Measurements from ENCODE around the gene DPPA3. TPM values are rescaled to one million over a fixed set of nuclear protein-coding genes. Genes with fewer than 3 reads are reported as not detected.

DPPA3 gene
- total and polyA plus RNA-seq, 2 of the 13 experiments (the other 11 are each of a cell fraction or from before 2014, with no cell fraction given), result not detected

DNA sequence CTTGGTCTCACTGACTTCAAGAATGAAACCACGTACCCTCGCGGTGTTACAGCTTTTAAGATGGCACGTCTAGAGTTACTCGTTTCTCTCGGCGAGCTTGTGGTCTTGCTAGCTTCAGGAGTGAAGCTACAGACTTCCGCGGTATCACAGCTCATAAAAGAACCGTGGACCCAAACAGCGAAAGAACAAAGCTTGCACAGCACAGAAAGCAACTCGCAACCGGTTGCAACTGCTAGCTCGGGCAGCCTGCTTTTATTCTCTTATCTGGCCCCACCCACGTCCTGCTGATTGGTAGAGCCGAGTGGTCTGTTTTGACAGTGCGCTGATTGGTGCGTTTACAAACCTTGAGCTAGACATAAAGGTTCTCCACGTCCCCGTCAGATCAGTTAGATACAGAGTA, 40.2 kb downstream of the DPPA3 start:
- FAIRE-seq (no peak), ATAC-seq (no peak)
- in situ Hi-C loops (cut with HindIII; ENCODE audit: extremely low pct_ligation_motif_present, low pct_unique_long_range_greater_than_20kb), result no loop called here
- TF ChIP-seq ZNF274 (CRISPR knock-in tag; IDR thresholded peaks at IDR 0.05), result no peak
- no peak for TF ChIP-seq ARID3A (IDR thresholded peaks at IDR 0.05; ENCODE audit: low read depth, low read length)
- TF ChIP-seq, protein P1, sequence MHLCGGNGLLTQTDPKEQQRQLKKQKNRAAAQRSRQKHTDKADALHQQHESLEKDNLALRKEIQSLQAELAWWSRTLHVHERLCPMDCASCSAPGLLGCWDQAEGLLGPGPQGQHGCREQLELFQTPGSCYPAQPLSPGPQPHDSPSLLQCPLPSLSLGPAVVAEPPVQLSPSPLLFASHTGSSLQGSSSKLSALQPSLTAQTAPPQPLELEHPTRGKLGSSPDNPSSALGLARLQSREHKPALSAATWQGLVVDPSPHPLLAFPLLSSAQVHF (CRISPR knock-in tag; IDR thresholded peaks at IDR 0.05), result no peak
- no peak for TF ChIP-seq ZNF362 (CRISPR knock-in tag; IDR thresholded peaks at IDR 0.05; ENCODE audit: borderline replicate concordance)
- no peak for TF ChIP-seq NR2F1 (CRISPR knock-in tag; IDR thresholded peaks at IDR 0.05)
- TF ChIP-seq ZNF530 (CRISPR knock-in tag; IDR thresholded peaks at IDR 0.05; ENCODE audit: low read depth), result no peak
- no peak for TF ChIP-seq ZBTB7A (CRISPR knock-in tag; IDR thresholded peaks at IDR 0.05)
- TF ChIP-seq PAXIP1 (CRISPR knock-in tag; conservative IDR thresholded peaks at IDR 0.05), result no peak
- TF ChIP-seq ZNF18 (CRISPR knock-in tag; IDR thresholded peaks at IDR 0.05; ENCODE audit: insufficient replicate concordance), result no peak
- TF ChIP-seq GPBP1L1 (CRISPR knock-in tag; IDR thresholded peaks at IDR 0.05), result no peak
- no peak for TF ChIP-seq MLLT10 (CRISPR knock-in tag; IDR thresholded peaks at IDR 0.05)
- TF ChIP-seq, protein P2, sequence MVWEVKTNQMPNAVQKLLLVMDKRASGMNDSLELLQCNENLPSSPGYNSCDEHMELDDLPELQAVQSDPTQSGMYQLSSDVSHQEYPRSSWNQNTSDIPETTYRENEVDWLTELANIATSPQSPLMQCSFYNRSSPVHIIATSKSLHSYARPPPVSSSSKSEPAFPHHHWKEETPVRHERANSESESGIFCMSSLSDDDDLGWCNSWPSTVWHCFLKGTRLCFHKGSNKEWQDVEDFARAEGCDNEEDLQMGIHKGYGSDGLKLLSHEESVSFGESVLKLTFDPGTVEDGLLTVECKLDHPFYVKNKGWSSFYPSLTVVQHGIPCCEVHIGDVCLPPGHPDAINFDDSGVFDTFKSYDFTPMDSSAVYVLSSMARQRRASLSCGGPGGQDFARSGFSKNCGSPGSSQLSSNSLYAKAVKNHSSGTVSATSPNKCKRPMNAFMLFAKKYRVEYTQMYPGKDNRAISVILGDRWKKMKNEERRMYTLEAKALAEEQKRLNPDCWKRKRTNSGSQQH (CRISPR knock-in tag; IDR thresholded peaks at IDR 0.05; ENCODE audit: low read depth), result no peak

More for the DNA sequence above, 40.2 kb downstream of the DPPA3 start:
- H2AFZ ChIP-seq (ENCODE audit: low read length), result no peak overlapping the region
- no peaks in the 10 kb centered on the region for H3K79me2 ChIP-seq (ENCODE audit: insufficient read depth, low read length)
- POLR2A ChIA-PET, result no interaction called here
- H3K4me1 ChIP-seq (ENCODE audit: insufficient read depth, low read length), result no peaks in the 10 kb centered on the region
- intact Hi-C loops (cut with micrococcal nuclease; ENCODE audit: unreplicated experiment), result no loop called here
- no peak overlapping the region for H3K9ac ChIP-seq (ENCODE audit: insufficient read depth, low read depth, low read length)
- no TSS peak for BruUV-seq (replicated peaks)
- no peak for DNase-seq (ENCODE audit: low spot score)
- no peak overlapping the region for H3K27ac ChIP-seq (ENCODE audit: extremely low read length, insufficient read depth, low read length)
- peaks cover 0 to 4% of the 10 kb centered on the region in 2 experiments; a peak in 1 of 5 replicates for H3K27me3 ChIP-seq (ENCODE audit: control insufficient read depth in 1 of 2, insufficient read depth in 2 of 2, low read length in 2 of 2)
- no peaks in the 10 kb centered on the region for H3K9me3 ChIP-seq (ENCODE audit: low read length)
- no peak overlapping the region for H3K4me2 ChIP-seq (ENCODE audit: low read depth, low read length)
- CTCF ChIA-PET (ENCODE audit: low intra/inter-chr PET ratio, low total read pairs), result no interaction called here
- no peak overlapping the region for H3K4me3 ChIP-seq (replicated peaks in 1 of 3; ENCODE audit: insufficient read depth in 1 of 3, low read depth in 2 of 3, low read length in 3 of 3)
- no peaks in the 10 kb centered on the region for H3K36me3 ChIP-seq (replicated peaks in 1 of 2; ENCODE audit: control insufficient read depth in 1 of 2, insufficient read depth in 2 of 2, low read length in 2 of 2)
- H4K20me1 ChIP-seq (ENCODE audit: insufficient read depth, low read length), result no peaks in the 10 kb centered on the region
- WGBS (ENCODE audit: low lambda C conversion rate), result 60% methylated on average over 19 of the region's 20 CpGs

All from HepG2 (cell line).